NK-92 (cell line): ENCODE results near the gene BMPR1A.
"Not testable (repeated sequence)": the region's sequence is repeated elsewhere in the genome, so short reads cannot be mapped to it uniquely, and the experiment has no call there.

Experiments used
- DNase-seq: peaks from one replicate; lab custom pipeline; 2025; ENCODE audit not compliant: unreplicated experiment; lab: John Stamatoyannopoulos, UW

BMPR1A gene

GRCh38 chr10:86837663-86838062 lies 81.2 kb downstream of the BMPR1A start:
- DNase-seq: no peak

GRCh38 chr10:86840498-86840897 lies 84.1 kb downstream of the BMPR1A start:
- no peak for DNase-seq

GRCh38 chr10:86846088-86846487 lies 89.7 kb downstream of the BMPR1A start:
- no peak for DNase-seq

- no peak for DNase-seq
Measured at GRCh38 chr10:86848747-86849146, 92.3 kb downstream of the BMPR1A start.

GRCh38 chr10:86849181-86849894 lies 92.9 kb downstream of the BMPR1A start:
- DNase-seq: no peak

- DNase-seq: no peak
Measured at GRCh38 chr10:86850481-86850880, 94.1 kb downstream of the BMPR1A start.

GRCh38 chr10:86851328-86852207 lies 95.1 kb downstream of the BMPR1A start:
- DNase-seq: no peak

GRCh38 chr10:86853582-86853981 lies 97.2 kb downstream of the BMPR1A start:
- not testable (repeated sequence) for DNase-seq

- DNase-seq: no peak
Measured at GRCh38 chr10:86855513-86855912, 99.1 kb downstream of the BMPR1A start.

- no peak for DNase-seq
Measured at GRCh38 chr10:86856156-86856555, 99.7 kb downstream of the BMPR1A start.

- DNase-seq: no peak
Measured at GRCh38 chr10:86857128-86857721, 100.8 kb downstream of the BMPR1A start.

GRCh38 chr10:86858011-86858410 lies 101.6 kb downstream of the BMPR1A start:
- DNase-seq: no peak

GRCh38 chr10:86861351-86861750 lies 104.9 kb downstream of the BMPR1A start:
- no peak for DNase-seq

- DNase-seq: no peak
Measured at GRCh38 chr10:86862373-86862772, 106.0 kb downstream of the BMPR1A start.

- DNase-seq: no peak
Measured at GRCh38 chr10:86862786-86863483, 106.5 kb downstream of the BMPR1A start.

- DNase-seq: no peak
Measured at GRCh38 chr10:86863484-86863842, 107.0 kb downstream of the BMPR1A start.

GRCh38 chr10:86865011-86865811 lies 108.8 kb downstream of the BMPR1A start:
- not testable (repeated sequence) for DNase-seq

- no peak for DNase-seq
Measured at GRCh38 chr10:86867149-86867548, 110.7 kb downstream of the BMPR1A start.

- no peak for DNase-seq
Measured at GRCh38 chr10:86868353-86868752, 111.9 kb downstream of the BMPR1A start.

GRCh38 chr10:86870679-86871078 lies 114.3 kb downstream of the BMPR1A start:
- no peak for DNase-seq
